Karpas-422 (cell line): ENCODE data around the gene TMX4. TPM values are rescaled to one million over a fixed set of nuclear protein-coding genes. Genes with fewer than 3 reads are reported as not detected.
A peak's percentile ranks its signal among the peaks of the same experiment; 100 is the strongest.
"Not testable (repeated sequence)": the region's sequence is repeated elsewhere in the genome, so short reads cannot be mapped to it uniquely, and the experiment has no call there.

Experiments used
- DNase-seq: peaks from one replicate; pipeline ENCODE4 v3.0.0-alpha.2; 2015
- H2AFZ ChIP-seq: fragments of 200-600 bp; sonication (generic); 2 replicates; pipeline ENCODE4 v1.6.1; 2014; ENCODE audit warnings: antibody characterized with exemption, low read length, mixed read lengths
- H3K27ac ChIP-seq: fragments of 200-600 bp; sonication (generic); 2 replicates; pipeline ENCODE4 v1.5.1; 2014; ENCODE audit warnings: mild to moderate bottlenecking, low read length, moderate library complexity
- H3K27me3 ChIP-seq: fragments of 200-600 bp; sonication (generic); 2 replicates; pipeline ENCODE4 v1.6.1; 2014; ENCODE audit warnings: low read length, mixed read lengths
- H3K36me3 ChIP-seq: fragments of 200-600 bp; sonication (generic); 2 replicates; pipeline ENCODE4 v1.6.1; 2014; ENCODE audit warnings: low read length, mixed read lengths; ENCODE audit not compliant: insufficient read depth
- H3K4me1 ChIP-seq: fragments of 200-600 bp; sonication (generic); 2 replicates; pipeline ENCODE4 v1.6.1; 2014; ENCODE audit warnings: mild to moderate bottlenecking, low read length, mixed read lengths
- H3K4me2 ChIP-seq: fragments of 200-600 bp; sonication (generic); 2 replicates; pipeline ENCODE4 v1.6.1; 2014; ENCODE audit warnings: low read length, low read depth, mild to moderate bottlenecking; ENCODE audit not compliant: poor library complexity, severe bottlenecking
- H3K4me3 ChIP-seq: fragments of 200-600 bp; sonication (generic); 2 replicates; pipeline ENCODE4 v1.5.1; 2014; ENCODE audit warnings: mild to moderate bottlenecking, antibody characterized with exemption, low read length, mixed read lengths
- H3K79me2 ChIP-seq: fragments of 200-600 bp; sonication (generic); 2 replicates; pipeline ENCODE4 v1.6.1; 2014; ENCODE audit warnings: mild to moderate bottlenecking, low read length, mixed read lengths
- H3K9ac ChIP-seq: fragments of 200-600 bp; sonication (generic); 2 replicates; pipeline ENCODE4 v1.6.0; 2014; ENCODE audit warnings: low read length
- H3K9me2 ChIP-seq: fragments of 200-600 bp; sonication (generic), shearing (Covaris generic); replicated peaks from 2 replicates; pipeline ENCODE4 v1.6.0; 2014; ENCODE audit warnings: mild to moderate bottlenecking, low read length, moderate library complexity; ENCODE audit not compliant: insufficient read depth
- H3K9me3 ChIP-seq: fragments of 300-700, 200-600 bp; sonication (generic); 2 replicates; pipeline ENCODE4 v1.6.1; 2014; ENCODE audit warnings: low read length, mixed read lengths
- H4K20me1 ChIP-seq: fragments of 200-600 bp; sonication (generic); 2 replicates; pipeline ENCODE4 v1.6.1; 2014; ENCODE audit warnings: mild to moderate bottlenecking, antibody characterized with exemption, low read length, low read depth; ENCODE audit not compliant: insufficient read depth
- total RNA-seq: library from RNA; depleted of rRNA; stranded (reverse); fragments of >200 nt; shearing (Covaris generic); gene quantifications from 2 replicates; pipeline ENCODE4 v1.2.3, GENCODE V29; 2014; ENCODE audit warnings: low replicate concordance

Gene TMX4
- total RNA-seq, 1 experiment from 2014 or later = 10.1 TPM

DNA sequence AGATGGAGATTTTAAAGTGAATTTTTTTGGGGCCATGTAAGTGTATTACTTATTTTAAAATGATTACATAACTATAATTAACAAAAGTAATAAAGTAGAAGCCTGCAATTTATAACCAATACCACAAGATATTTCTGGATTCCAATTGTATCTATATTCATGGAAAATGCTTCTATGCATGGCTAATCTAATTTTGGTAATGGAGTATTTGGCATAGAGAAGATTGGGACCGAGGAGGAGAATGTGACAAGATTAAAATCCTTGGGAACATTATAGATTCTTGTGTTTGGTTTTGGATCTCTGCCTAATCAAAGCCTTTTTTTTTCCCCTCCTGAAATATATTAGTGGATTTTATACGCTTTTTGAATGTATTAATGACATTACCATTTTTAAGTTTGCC, 12.9 kb upstream of the TMX4 start:
- Histone ChIP-seq H3K36me3 (no peaks in the 10 kb centered on the region), H3K79me2 (no peaks in the 10 kb centered on the region), H3K4me3 (no peak overlapping the region), H3K27me3 (no peaks in the 10 kb centered on the region), H4K20me1 (no peaks in the 10 kb centered on the region), H3K27ac (no peak overlapping the region), H3K9me3 (no peaks in the 10 kb centered on the region), H3K9ac (no peak overlapping the region), H3K4me2 (no peak overlapping the region), H3K4me1 (no peaks in the 10 kb centered on the region), H2AFZ (no peak overlapping the region), H3K9me2 (no peaks in the 10 kb centered on the region)
- DNase-seq = peak; percentile 29

DNA sequence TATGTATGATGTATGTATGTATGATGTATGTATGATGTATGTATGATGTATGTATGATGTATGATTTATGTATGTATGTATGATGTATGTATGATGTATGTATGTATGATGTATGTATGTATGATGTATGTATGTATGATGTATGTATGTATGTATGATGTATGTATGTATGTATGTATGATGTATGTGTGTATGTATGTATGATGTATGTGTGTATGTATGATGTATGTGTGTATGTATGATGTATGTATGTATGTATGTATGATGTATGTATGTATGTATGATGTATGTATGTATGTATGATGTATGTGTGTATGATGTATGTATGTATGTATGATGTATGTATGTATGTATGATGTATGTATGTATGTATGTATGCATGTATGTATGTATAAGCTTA, 12.0 kb upstream of the TMX4 start:
- not testable (repeated sequence) for H3K4me3 ChIP-seq, H3K9me3 ChIP-seq, H3K27me3 ChIP-seq, H3K36me3 ChIP-seq, H3K4me2 ChIP-seq, H2AFZ ChIP-seq, H4K20me1 ChIP-seq, H3K4me1 ChIP-seq, H3K27ac ChIP-seq, H3K9ac ChIP-seq, H3K9me2 ChIP-seq, H3K79me2 ChIP-seq, DNase-seq

DNA sequence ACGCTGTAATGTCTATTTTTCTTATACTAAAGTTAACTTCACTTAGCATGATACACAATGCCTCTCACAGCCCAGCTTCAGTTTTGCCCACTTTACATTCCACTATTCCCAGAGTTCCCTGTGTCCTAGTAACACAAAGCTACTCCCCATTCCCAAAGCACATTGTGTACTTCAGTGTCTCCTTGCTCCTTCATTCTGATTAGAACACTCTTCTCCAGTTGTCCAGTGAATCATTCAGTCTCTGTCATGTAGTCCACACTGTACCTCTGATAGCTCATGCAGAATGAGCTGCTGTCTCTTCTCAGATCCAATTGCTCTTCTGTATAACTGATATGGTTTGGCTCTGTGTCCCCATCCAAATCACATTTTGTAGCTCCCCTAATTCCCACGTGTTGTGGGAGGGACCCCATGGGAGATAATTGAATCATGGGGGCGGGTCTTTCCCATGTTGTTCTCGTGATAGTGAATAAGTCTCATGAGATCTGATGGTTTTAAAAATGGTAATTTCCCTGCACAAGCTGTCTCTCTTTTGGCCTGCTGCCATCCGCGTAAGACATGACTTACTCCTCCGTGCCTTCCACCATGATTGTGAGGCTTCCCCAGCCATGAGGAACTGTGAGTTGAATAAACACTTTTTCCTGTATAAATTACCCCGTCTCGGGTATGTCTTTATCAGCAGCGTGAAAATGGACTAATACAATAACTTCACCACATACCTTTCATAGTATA, 2.1 kb upstream of the TMX4 start:
- Histone ChIP-seq H3K27ac (no peak overlapping the region), H3K4me1 (peaks cover 27% of the 10 kb centered on the region), H3K4me2 (no peak overlapping the region), H3K9me2 (no peaks in the 10 kb centered on the region), H3K36me3 (no peaks in the 10 kb centered on the region), H3K27me3 (no peaks in the 10 kb centered on the region), H4K20me1 (peaks cover 8% of the 10 kb centered on the region), H3K9me3 (no peaks in the 10 kb centered on the region), H3K4me3 (no peak overlapping the region), H3K9ac (no peak overlapping the region), H3K79me2 (no peaks in the 10 kb centered on the region), H2AFZ (no peak overlapping the region)
- no peak for DNase-seq

DNA sequence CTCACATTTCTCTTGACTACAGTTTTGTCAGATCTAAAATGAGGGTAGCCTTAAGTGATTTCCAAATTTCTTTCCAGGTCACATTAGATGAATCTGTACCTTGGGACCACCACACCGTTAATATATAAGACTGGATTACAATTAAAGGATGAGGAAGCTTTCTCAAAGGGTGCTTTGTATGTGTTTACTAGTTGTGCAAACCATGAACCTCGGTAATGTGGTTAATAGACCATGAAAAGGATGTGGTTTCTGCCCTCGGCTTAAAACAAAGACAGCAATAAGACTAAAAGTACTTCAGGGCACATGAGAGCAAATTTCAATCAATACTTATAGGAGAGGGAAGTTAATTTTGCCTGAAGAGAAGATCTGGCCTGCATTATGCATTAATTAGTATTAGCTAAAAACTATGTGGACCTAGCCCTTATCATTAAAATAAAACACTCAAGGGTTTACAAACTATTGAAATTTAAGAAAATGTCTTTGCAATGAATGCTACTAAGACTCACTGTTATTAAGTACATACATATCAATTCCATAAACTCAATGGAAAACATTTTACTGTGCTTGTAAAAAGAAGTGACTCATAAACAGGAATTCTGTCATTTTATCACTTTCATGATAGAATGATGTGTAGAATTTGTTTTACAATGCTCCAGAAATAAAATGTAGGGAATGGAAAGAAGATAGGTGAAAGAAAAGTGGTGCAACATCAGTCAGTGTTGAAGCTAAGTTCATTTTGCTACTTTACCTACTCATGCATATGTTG, 936 bp upstream of the TMX4 start:
- no peaks in the 10 kb centered on the region for H3K9me2 ChIP-seq
- H3K4me3 ChIP-seq = peak overlapping the region; percentile 85
- H3K4me2 ChIP-seq = peak overlapping the region; percentile 89
- no peaks in the 10 kb centered on the region for H3K36me3 ChIP-seq
- H3K4me1 ChIP-seq = peaks cover 27% of the 10 kb centered on the region
- no peak overlapping the region; the same call in 1 of the 2 replicates for H3K27ac ChIP-seq
- H3K9ac ChIP-seq = peak overlapping the region; percentile 85
- H3K79me2 ChIP-seq = no peaks in the 10 kb centered on the region
- DNase-seq = peak; percentile 61
- no peaks in the 10 kb centered on the region for H3K9me3 ChIP-seq
- 0 out of 2 replicates have a peak overlapping the region, but pooled peaks have one; percentile 73 for H2AFZ ChIP-seq
- H4K20me1 ChIP-seq = peaks cover 8% of the 10 kb centered on the region
- no peaks in the 10 kb centered on the region for H3K27me3 ChIP-seq

DNA sequence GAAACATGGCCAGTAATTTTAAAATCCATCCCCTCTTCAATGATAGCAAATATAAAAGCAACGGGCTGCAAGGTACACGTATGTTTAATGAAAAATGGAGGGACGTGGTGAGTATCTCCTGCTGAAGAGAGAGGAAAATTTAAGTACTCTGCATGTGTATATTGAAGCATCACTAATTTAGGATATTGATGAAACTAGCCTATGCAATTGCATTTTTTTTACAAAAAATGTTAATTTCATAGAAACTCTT, 362 bp upstream of the TMX4 start:
- Histone ChIP-seq H2AFZ (peak overlapping the region; percentile 73), H3K4me1 (peaks cover 27% of the 10 kb centered on the region), H3K36me3 (no peaks in the 10 kb centered on the region), H3K9me2 (no peaks in the 10 kb centered on the region), H3K79me2 (no peaks in the 10 kb centered on the region), H3K27me3 (no peaks in the 10 kb centered on the region), H3K27ac (no peak overlapping the region; the same call in 1 of the 2 replicates), H4K20me1 (peaks cover 11% of the 10 kb centered on the region), H3K9me3 (no peaks in the 10 kb centered on the region), H3K4me3 (peak overlapping the region; percentile 85), H3K9ac (peak overlapping the region; percentile 85), H3K4me2 (peak overlapping the region; percentile 89)
- DNase-seq = no peak

DNA sequence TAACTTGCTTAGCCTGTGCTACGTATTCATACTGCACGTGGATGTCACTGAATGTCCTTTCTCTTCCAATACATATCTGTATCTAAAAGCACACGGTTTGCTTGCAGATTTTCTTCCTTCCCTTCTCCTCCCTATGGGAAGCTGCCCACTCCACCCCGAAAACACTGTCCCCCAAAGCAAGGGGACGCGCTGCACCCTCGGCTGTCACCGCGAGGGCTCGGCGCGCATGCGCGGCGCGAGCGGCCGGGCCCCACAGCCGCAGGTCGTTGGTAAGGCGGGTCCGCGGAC, 659 bp downstream of the TMX4 start:
- H3K79me2 ChIP-seq = no peaks in the 10 kb centered on the region
- peak overlapping the region; percentile 85 for H3K9ac ChIP-seq
- H3K36me3 ChIP-seq = no peaks in the 10 kb centered on the region
- peak; percentile 88 for DNase-seq
- H3K27me3 ChIP-seq = no peaks in the 10 kb centered on the region
- H4K20me1 ChIP-seq = peaks cover 16% of the 10 kb centered on the region
- peak overlapping the region; percentile 85 for H3K4me3 ChIP-seq
- H2AFZ ChIP-seq = peak overlapping the region; percentile 73
- no peak overlapping the region for H3K27ac ChIP-seq
- no peaks in the 10 kb centered on the region for H3K9me3 ChIP-seq
- H3K9me2 ChIP-seq = no peaks in the 10 kb centered on the region
- peaks cover 27% of the 10 kb centered on the region for H3K4me1 ChIP-seq
- H3K4me2 ChIP-seq = peak overlapping the region; percentile 89

DNA sequence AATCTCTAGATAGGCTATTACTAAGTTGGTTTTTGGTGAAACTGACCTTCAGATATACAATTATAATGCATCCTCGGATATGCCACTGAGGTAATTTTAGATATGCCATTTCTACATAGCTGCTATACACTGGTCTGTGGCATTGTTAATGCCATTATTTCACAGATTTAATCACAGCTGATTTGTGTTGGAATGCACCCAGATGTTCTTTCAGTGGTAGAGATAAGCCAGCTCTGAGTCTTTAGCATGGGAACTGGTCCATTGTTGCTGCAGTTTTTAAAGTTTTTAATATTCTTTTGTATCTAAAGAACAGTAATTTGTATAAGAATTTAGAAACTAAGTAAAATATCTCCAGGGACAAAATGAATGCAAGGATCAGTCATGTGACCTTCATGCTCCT, 6.8 kb downstream of the TMX4 start:
- Histone ChIP-seq H3K4me2 (no peak overlapping the region), H3K9ac (no peak overlapping the region), H3K4me3 (no peak overlapping the region), H3K36me3 (no peaks in the 10 kb centered on the region), H3K27me3 (no peaks in the 10 kb centered on the region), H3K9me2 (no peaks in the 10 kb centered on the region), H3K79me2 (no peaks in the 10 kb centered on the region), H2AFZ (no peak overlapping the region), H3K27ac (no peak overlapping the region), H3K9me3 (no peaks in the 10 kb centered on the region), H4K20me1 (peaks cover 14% of the 10 kb centered on the region), H3K4me1 (peaks cover 28% of the 10 kb centered on the region)
- DNase-seq = no peak

DNA sequence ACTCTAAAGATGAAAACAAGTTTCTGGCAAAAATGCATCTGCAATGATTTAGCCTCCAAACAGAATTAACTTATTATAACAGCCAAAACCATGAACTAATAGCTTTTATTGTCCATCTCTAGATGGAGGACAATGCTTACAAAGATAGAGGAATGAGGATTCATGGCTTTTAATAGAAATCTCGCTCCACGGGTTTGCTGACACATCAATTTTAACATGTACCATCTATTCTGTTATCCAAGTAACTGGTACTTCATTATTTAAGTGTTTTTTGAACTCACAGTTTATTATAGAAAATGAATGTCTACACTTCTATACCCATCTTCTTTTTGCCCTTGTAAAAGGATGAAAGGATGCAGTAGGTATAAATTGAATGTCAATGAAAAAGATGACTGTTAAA, 10.8 kb downstream of the TMX4 start:
- Histone ChIP-seq H4K20me1 (no peaks in the 10 kb centered on the region), H3K27ac (no peak overlapping the region), H3K79me2 (no peaks in the 10 kb centered on the region), H3K27me3 (no peaks in the 10 kb centered on the region), H3K4me2 (peak overlapping the region; percentile 42), H3K36me3 (no peaks in the 10 kb centered on the region), H3K4me3 (no peak overlapping the region), H3K9me2 (no peaks in the 10 kb centered on the region), H3K9ac (no peak overlapping the region), H2AFZ (no peak overlapping the region), H3K9me3 (no peaks in the 10 kb centered on the region), H3K4me1 (peaks cover 29% of the 10 kb centered on the region)
- no peak for DNase-seq
